GM12891 (cell line): ENCODE data around the gene FBN2.

Experiments
- POLR2AphosphoS5 ChIP-seq: IDR thresholded peaks from 2 replicates; pipeline ENCODE4 v1.6.1; 2011; ENCODE audit warnings: low read depth, low read length, control low read depth
- SPI1 ChIP-seq: IDR thresholded peaks from 2 replicates; pipeline ENCODE4 v1.6.1; 2011; ENCODE audit warnings: low read depth, low read length, control low read depth

GRCh38 chr5:128462330-128462729, 75.7 kb downstream of the FBN2 start:
- TF ChIP-seq POLR2AphosphoS5 (no peak), SPI1 (no peak)
